GM12872 (cell line): ENCODE data around the gene DSC3.

Source experiments
- TF ChIP-seq, protein P1 (sequence below): IDR thresholded peaks from 3 replicates; pipeline ENCODE4 v1.5.1; 2011; ENCODE audit warnings: low read depth, mild to moderate bottlenecking, low read length, moderate library complexity; ENCODE audit not compliant: insufficient read depth

The DSC3 gene

DNA sequence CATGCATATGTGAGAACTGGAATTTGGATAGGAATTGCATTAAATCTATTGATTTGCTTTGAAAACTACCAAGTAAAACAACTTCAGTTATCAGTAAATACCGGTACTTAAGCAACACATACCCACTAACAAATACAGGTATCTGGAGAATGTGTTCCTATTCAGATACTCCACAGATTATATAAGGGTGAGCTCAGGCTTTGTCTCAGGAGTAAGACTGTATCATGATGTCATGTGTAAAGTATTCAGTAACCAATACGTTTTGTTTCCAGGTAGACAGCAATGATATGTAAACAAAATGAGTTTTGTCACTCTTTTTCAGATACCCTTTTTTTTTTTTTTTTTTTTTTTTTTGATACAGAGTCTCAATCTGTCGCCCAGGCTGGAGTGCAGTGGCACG lies 74.8 kb downstream of the DSC3 start:
- TF ChIP-seq, protein P1, sequence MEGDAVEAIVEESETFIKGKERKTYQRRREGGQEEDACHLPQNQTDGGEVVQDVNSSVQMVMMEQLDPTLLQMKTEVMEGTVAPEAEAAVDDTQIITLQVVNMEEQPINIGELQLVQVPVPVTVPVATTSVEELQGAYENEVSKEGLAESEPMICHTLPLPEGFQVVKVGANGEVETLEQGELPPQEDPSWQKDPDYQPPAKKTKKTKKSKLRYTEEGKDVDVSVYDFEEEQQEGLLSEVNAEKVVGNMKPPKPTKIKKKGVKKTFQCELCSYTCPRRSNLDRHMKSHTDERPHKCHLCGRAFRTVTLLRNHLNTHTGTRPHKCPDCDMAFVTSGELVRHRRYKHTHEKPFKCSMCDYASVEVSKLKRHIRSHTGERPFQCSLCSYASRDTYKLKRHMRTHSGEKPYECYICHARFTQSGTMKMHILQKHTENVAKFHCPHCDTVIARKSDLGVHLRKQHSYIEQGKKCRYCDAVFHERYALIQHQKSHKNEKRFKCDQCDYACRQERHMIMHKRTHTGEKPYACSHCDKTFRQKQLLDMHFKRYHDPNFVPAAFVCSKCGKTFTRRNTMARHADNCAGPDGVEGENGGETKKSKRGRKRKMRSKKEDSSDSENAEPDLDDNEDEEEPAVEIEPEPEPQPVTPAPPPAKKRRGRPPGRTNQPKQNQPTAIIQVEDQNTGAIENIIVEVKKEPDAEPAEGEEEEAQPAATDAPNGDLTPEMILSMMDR = no peak

DNA sequence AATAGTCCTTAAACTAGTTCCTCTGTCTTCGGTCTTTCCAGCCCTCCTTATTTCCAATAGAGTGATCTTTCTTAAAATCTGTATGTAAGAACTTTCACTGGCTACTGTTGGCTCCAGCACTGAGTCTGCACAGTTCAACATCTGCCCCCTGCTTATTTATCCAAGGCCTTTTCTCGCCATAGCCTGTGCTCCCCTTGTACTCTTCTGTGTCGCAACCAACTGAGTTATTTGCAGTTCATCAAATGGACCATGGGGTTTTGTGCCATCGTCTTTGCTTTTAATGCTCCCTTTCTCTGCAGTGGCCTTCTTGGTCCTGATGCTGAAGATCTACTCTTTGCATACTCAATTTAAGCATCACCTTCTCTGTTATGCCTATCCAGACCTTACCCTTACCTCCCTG lies 77.3 kb downstream of the DSC3 start:
- TF ChIP-seq, protein P1 = no peak

DNA sequence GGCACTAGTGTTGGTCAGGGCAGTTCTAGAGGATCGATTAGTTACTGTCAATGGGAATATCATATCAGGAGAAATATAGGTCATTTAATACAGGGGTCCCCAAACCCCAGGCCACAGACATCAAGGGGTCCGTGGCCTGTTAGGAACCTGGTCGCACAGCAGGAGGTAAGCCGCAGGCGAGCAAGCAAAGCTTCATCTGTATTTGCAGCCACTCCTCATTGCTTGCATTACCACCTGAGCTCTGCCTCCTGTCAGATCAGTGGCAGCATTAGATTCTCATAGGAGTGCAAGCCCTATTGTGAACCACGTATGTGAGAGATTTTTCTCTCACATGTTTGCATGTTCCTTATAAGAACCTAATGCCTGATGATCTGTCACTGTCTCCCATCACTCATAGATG lies 81.9 kb downstream of the DSC3 start:
- TF ChIP-seq, protein P1 = no peak

DNA sequence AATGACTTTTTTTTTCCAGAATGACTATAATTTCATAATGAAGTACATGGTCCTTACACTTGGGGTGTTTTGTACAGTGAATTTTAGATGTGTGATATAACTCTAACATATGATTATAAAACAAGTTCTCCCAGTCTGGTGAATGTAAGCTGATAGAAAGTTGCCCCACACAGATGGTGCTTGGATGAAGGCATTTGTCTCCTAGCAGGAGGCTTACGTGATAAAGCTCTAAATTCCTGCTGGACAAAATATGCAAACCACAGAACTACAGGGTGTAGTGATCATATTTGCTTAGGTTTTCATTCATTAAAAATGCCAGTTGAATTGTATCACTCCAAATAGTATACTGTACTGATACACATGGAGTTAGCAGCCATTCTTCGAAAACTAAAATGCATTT lies 85.5 kb downstream of the DSC3 start:
- TF ChIP-seq, protein P1 = no peak

DNA sequence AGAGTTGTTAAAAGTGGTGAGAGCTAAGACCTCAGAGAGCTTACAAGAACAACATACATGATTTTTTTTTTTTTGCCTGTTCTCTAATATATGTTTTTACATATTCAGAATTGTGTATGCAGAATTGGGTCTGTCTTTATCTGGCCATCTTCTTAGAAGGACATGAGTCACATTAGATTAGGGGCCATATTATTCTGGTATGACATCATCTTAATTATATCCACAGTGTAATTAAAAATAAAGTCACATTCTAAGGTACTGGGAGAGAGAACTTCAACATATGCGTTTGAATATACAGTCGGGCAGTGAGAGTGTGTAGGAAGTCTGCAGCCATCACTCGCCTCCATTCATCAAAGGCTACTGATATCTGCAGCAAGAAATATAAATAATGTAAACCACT lies 88.3 kb downstream of the DSC3 start:
- TF ChIP-seq, protein P1 = no peak

DNA sequence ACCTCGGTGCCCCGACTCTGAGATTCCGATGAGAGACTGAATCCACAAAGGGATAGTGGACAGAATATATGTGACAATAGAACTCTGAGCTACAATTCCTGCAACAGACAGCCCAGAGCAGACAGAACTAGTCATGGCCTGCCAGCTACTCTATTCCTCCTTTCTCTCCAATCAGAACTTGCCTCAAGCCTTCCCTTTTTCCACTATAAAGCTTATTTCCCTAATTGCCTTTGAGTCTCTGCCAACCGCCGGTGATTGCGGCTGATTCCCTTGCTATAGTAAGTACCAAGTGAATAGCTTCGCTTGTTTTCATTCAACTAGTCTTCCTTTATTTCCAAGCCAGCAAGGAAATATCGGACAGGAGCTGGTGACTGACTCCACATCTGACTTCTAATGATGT lies 96.8 kb downstream of the DSC3 start:
- TF ChIP-seq, protein P1 = no peak

DNA sequence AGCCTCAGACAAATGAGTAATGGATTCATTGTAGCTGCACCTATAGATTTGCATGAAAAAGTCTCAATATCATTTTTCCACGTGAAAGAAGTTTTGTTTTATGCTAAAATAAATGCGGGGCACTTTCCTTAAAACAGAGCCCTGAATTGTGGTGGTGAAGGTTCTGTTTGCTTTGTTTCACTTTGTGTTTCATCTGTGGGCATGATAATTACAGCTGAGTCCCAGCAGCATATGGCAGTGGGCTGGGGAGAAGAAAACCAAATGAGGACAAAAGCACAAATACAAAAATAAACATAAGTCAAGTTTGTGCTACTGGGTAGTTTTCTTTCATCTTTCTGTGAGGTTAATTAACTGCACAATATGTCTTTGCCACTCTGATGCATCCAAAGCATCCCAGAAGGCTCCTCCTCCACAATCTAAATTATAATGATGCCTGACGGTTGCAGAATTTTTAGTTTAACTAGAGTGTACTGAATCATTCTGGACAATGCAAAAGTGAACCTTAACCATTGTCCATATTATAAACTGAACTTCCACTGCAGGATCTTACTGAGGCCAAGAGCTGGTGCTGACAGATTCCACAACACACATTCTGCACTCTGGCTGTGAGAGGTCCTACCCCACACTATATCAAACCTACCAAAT lies 97.6 kb downstream of the DSC3 start:
- TF ChIP-seq, protein P1 = no peak
